K562 (cell line): Measurements from ENCODE around the gene SRRM5. TPM values are rescaled to one million over a fixed set of nuclear protein-coding genes. Genes with fewer than 3 reads are reported as not detected.

Source experiments
- ETV6 ChIP-seq, 3 experiments: fragments of 150-350 bp in 1 of 3; sonication (generic) in 1 of 3; formaldehyde crosslinking in 1 of 3; IDR thresholded peaks; 2 replicates each; pipeline versions ENCODE4 v1.6.1 to v1.8.0; 2014 to 2022; ENCODE audit warnings: borderline replicate concordance in 2 of 3, low read depth in 2 of 3, antibody characterized with exemption in 1 of 3, low read length in 1 of 3, mild to moderate bottlenecking in 1 of 3, missing genetic modification reagents in 1 of 3
- EZH2 ChIP-seq: IDR thresholded peaks from 2 replicates; pipeline ENCODE4 v1.6.1; 2012; ENCODE audit warnings: low read depth, mild to moderate bottlenecking, inconsistent platforms, low read length, borderline replicate concordance
- FOXJ2 ChIP-seq: fragments of 200-800 bp; sonication (Bioruptor generic); IDR thresholded peaks from 2 replicates; pipeline ENCODE4 v1.6.1; 2016; ENCODE audit warnings: missing genetic modification characterization, missing compliant biosample characterization
- FOXM1 ChIP-seq, 2 experiments: fragments of 450-650 bp in 1 of 2; sonication (generic) in 1 of 2; formaldehyde crosslinking in 1 of 2; IDR thresholded peaks; 2 replicates each; pipeline versions ENCODE4 v1.6.1 to v1.9.0; 2017 to 2022; ENCODE audit warnings: low read depth in 2 of 2, mild to moderate bottlenecking in 2 of 2, missing genetic modification reagents in 1 of 2, moderate library complexity in 1 of 2
- GABPB1 ChIP-seq: sonication (generic); formaldehyde crosslinking; IDR thresholded peaks from 2 replicates; pipeline ENCODE4 v1.8.0; 2022; ENCODE audit warnings: mild to moderate bottlenecking, missing genetic modification reagents
- GABPB2 ChIP-seq: fragments of 250-450 bp; sonication (Bioruptor Pico); conservative IDR thresholded peaks from 2 replicates; pipeline ENCODE4 v1.5.1; 2021; ENCODE audit warnings: mild to moderate bottlenecking
- HDAC2 ChIP-seq: fragments of 450-650 bp; IDR thresholded peaks from 2 replicates; pipeline ENCODE4 v1.6.1; 2016; ENCODE audit warnings: mild to moderate bottlenecking
- JUN ChIP-seq, 2 experiments: sonication (generic) in 1 of 2; formaldehyde crosslinking in 1 of 2; IDR thresholded peaks; 2 replicates each; pipeline versions ENCODE4 v1.6.1 to v1.8.0; 2012 to 2022; ENCODE audit warnings: borderline replicate concordance in 2 of 2, mild to moderate bottlenecking in 2 of 2, improper control_type of control experiment in 1 of 2, low read depth in 1 of 2, low read length in 1 of 2, missing genetic modification reagents in 1 of 2
- MEF2D ChIP-seq: conservative IDR thresholded peaks from 2 replicates; pipeline ENCODE4 v1.6.1; 2016; ENCODE audit warnings: low read depth, missing genetic modification characterization, missing compliant biosample characterization
- NELFE ChIP-seq: IDR thresholded peaks from 2 replicates; pipeline ENCODE4 v1.6.1; 2011; ENCODE audit warnings: mild to moderate bottlenecking; ENCODE audit not compliant: insufficient read depth, insufficient read length
- NONO ChIP-seq, 2 experiments: fragments of 200-400 bp in 1 of 2; fragments of 450-650 bp in 1 of 2; formaldehyde crosslinking in 1 of 2; IDR thresholded peaks; 2 replicates each; pipeline ENCODE4 v1.6.1; 2017; ENCODE audit warnings: low read depth in 2 of 2, mild to moderate bottlenecking in 2 of 2, moderate library complexity in 2 of 2, low read length in 1 of 2
- NR1H2 ChIP-seq: sonication (generic); formaldehyde crosslinking; IDR thresholded peaks from 2 replicates; pipeline ENCODE4 v1.4.0; 2020; ENCODE audit warnings: mild to moderate bottlenecking, missing genetic modification reagents
- RCOR1 ChIP-seq, 2 experiments: IDR thresholded peaks; 2 replicates each; pipeline ENCODE4 v1.6.1; 2012; ENCODE audit warnings: low read depth in 2 of 2, low read length in 2 of 2, borderline replicate concordance in 1 of 2, improper control_type of control experiment in 1 of 2
- SLC30A9 ChIP-seq: fragments of 250-450 bp; sonication (Bioruptor Pico); IDR thresholded peaks from 2 replicates; pipeline ENCODE4 v1.8.0; 2022; ENCODE audit warnings: mild to moderate bottlenecking, moderate library complexity
- TAL1 ChIP-seq: fragments of 450-650 bp; IDR thresholded peaks from 2 replicates; pipeline ENCODE4 v1.6.1; 2016; ENCODE audit warnings: mild to moderate bottlenecking
- TCF7L2 ChIP-seq: fragments of 150-350 bp; IDR thresholded peaks from 2 replicates; pipeline ENCODE4 v1.6.1; 2016; ENCODE audit warnings: low read depth, mild to moderate bottlenecking, low read length, moderate library complexity
- ZNF239 ChIP-seq: fragments of 250-450 bp; sonication (Bioruptor Pico); IDR thresholded peaks from 2 replicates; pipeline ENCODE4 v1.4.0; 2020; ENCODE audit warnings: mild to moderate bottlenecking
- ZNF24 ChIP-seq: fragments of 450-650 bp; IDR thresholded peaks from 2 replicates; pipeline ENCODE4 v1.6.1; 2016
- ZNF253 ChIP-seq: fragments of 250-450 bp; sonication (Bioruptor Pico); conservative IDR thresholded peaks from 2 replicates; pipeline ENCODE4 v1.6.1; 2021; ENCODE audit warnings: mild to moderate bottlenecking
- ZNF431 ChIP-seq: sonication (generic); formaldehyde crosslinking; IDR thresholded peaks from 2 replicates; pipeline ENCODE4 v1.8.0; 2022; ENCODE audit warnings: mild to moderate bottlenecking, missing genetic modification reagents
- ZSCAN32 ChIP-seq: fragments of 450-650 bp; formaldehyde crosslinking; IDR thresholded peaks from 2 replicates; pipeline ENCODE4 v1.4.0; 2020; ENCODE audit warnings: mild to moderate bottlenecking, moderate library complexity
- polyA plus RNA-seq, 8 experiments: library from polyadenylated mRNA; depleted of rRNA in 4 of 8; stranded (reverse) in 5 of 8; unstranded in 3 of 8; fragments of >200 nt; fragmentation: Nextera tagmentation in 2 of 8; fragmentation: Illumina TruSeq in 1 of 8; extraction: Ambion mirVana in 2 of 8; extraction: Trizol in 1 of 8; gene quantifications; 2 replicates each; pipeline versions ENCODE4 v1.2.1 to v1.2.3, GENCODE V29; 2011 to 2014; ENCODE audit warnings: inconsistent platforms in 1 of 8, missing spikeins in 1 of 8
- total RNA-seq, 7 experiments: library from RNA; depleted of rRNA in 6 of 7; stranded (reverse); fragments of >200 nt in 6 of 7; fragmentation: Illumina TruSeq in 2 of 7; extraction: Trizol in 2 of 7; gene quantifications; 2 replicates each; pipeline versions ENCODE4 v1.2.1 to v1.2.3, GENCODE V29; 2011 to 2021; ENCODE audit warnings: low replicate concordance in 1 of 7
- TF ChIP-seq, protein P1 (sequence below): IDR thresholded peaks from 2 replicates; pipeline ENCODE4 v1.6.1; 2014; ENCODE audit warnings: antibody characterized with exemption
- TF ChIP-seq, protein P2 (sequence below): fragments of 450-650 bp; formaldehyde crosslinking; IDR thresholded peaks from 2 replicates; pipeline ENCODE4 v1.4.0; 2022; ENCODE audit warnings: missing genetic modification characterization
- TF ChIP-seq, protein P3 (sequence below): fragments of 450-650 bp; formaldehyde crosslinking; IDR thresholded peaks from 2 replicates; pipeline ENCODE4 v1.4.0; 2022; ENCODE audit warnings: missing genetic modification characterization

Gene SRRM5
- total and polyA plus RNA-seq, 9 of the 15 experiments (the other 6 are each of a cell fraction or from before 2014, with no cell fraction given) = 0.09 to 0.45 (median 0.18) TPM; not detected in 2

DNA sequence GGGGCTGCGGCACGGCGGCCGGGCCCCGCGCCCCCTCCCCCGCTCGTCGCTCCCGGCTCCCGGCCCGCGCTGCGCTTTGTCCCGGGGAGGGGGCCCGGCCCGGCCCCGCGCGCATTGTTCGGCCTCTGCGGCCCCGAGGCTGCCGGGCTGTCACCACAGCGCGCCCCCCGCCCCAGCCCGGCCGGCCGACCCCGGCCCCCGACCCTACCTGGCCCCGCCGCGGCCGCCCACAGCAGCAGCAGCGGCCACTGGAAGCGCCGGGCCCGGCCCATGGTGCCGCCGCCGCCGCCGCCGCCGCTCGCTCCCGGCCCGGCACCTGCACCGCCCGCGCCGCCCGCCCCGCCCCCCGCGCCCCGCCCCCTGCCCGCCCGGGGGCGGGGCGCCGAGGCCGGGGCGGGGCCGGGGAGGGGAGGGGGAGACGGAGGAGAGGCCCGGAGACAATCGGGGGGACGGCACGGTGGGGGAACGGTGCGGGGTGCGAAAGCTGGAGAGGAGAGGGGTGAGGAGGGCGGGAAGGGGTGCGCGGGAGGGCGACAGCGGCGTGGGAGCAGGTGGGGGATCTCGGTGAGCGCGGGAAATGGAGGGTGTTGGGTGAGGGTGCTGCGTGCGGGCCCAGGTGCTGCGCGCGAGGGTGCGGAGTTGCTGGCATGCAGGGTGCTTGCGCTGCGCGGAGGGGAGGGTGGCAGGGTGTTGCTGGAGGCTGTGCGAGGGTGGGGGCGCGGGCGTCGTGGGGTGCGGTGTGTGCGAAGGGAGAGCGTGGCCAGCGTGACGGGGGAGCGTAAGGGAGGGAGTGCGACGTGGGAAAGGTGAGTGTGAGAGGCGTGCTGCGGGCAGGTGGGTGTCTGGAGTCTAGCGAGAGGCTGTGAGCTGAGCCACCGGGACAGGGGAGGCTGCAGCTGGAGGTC, 27.9 kb downstream of the SRRM5 start, which contains the start of gene CADM4 (continued):
- TF ChIP-seq SLC30A9 (no peak), ZNF239 (CRISPR knock-in tag) (no peak), HDAC2 (no peak), TCF7L2 (no peak), FOXM1 (IDR thresholded peaks at IDR 0.05; ENCODE audit: low read depth) (no peak), FOXM1 (CRISPR knock-in tag; IDR thresholded peaks at IDR 0.05; ENCODE audit: low read depth) (no peak), ZNF253 (no peak), JUN (IDR thresholded peaks at IDR 0.05; ENCODE audit: borderline replicate concordance, low read depth, low read length) (no peak), JUN (CRISPR knock-in tag; IDR thresholded peaks at IDR 0.05; ENCODE audit: borderline replicate concordance) (no peak), NONO (IDR thresholded peaks at IDR 0.05; ENCODE audit: low read depth in 2 of 2, low read length in 1 of 2) (no peak), MEF2D (tag) (no peak), NELFE (no peak), TAL1 (no peak), ZNF431 (CRISPR knock-in tag) (no peak), RCOR1 (IDR thresholded peaks at IDR 0.05; ENCODE audit: borderline replicate concordance in 1 of 2, low read depth in 2 of 2, low read length in 2 of 2) (no peak), FOXJ2 (tag) (no peak), GABPB2 (CRISPR knock-in tag) (no peak), ZSCAN32 (no peak), EZH2 (no peak), ETV6 (IDR thresholded peaks at IDR 0.05; ENCODE audit: borderline replicate concordance in 1 of 2, low read depth in 2 of 2, low read length in 1 of 2) (no peak), ETV6 (CRISPR knock-in tag; IDR thresholded peaks at IDR 0.05; ENCODE audit: borderline replicate concordance) (no peak; the same call in 1 of the 2 replicates), GABPB1 (CRISPR knock-in tag) (peak; percentile 52; the same call in 1 of the 2 replicates), NR1H2 (no peak), ZNF24 (no peak)
- TF ChIP-seq, protein P1, sequence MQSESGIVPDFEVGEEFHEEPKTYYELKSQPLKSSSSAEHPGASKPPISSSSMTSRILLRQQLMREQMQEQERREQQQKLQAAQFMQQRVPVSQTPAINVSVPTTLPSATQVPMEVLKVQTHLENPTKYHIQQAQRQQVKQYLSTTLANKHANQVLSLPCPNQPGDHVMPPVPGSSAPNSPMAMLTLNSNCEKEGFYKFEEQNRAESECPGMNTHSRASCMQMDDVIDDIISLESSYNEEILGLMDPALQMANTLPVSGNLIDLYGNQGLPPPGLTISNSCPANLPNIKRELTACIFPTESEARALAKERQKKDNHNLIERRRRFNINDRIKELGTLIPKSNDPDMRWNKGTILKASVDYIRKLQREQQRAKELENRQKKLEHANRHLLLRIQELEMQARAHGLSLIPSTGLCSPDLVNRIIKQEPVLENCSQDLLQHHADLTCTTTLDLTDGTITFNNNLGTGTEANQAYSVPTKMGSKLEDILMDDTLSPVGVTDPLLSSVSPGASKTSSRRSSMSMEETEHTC = no peak
- TF ChIP-seq, protein P2, sequence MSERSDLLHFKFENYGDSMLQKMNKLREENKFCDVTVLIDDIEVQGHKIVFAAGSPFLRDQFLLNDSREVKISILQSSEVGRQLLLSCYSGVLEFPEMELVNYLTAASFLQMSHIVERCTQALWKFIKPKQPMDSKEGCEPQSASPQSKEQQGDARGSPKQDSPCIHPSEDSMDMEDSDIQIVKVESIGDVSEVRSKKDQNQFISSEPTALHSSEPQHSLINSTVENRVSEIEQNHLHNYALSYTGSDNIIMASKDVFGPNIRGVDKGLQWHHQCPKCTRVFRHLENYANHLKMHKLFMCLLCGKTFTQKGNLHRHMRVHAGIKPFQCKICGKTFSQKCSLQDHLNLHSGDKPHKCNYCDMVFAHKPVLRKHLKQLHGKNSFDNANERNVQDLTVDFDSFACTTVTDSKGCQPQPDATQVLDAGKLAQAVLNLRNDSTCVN (CRISPR knock-in tag) = peak; percentile 62; the same call in 1 of the 2 replicates
- TF ChIP-seq, protein P3, sequence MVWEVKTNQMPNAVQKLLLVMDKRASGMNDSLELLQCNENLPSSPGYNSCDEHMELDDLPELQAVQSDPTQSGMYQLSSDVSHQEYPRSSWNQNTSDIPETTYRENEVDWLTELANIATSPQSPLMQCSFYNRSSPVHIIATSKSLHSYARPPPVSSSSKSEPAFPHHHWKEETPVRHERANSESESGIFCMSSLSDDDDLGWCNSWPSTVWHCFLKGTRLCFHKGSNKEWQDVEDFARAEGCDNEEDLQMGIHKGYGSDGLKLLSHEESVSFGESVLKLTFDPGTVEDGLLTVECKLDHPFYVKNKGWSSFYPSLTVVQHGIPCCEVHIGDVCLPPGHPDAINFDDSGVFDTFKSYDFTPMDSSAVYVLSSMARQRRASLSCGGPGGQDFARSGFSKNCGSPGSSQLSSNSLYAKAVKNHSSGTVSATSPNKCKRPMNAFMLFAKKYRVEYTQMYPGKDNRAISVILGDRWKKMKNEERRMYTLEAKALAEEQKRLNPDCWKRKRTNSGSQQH (CRISPR knock-in tag) = no peak
